GM12865 (cell line): ENCODE results near the gene FGF1.

Experiments used
- DNase-seq: peaks from one replicate; pipeline ENCODE4 v3.0.0; 2010; ENCODE audit warnings: low read depth
- H3K4me3 ChIP-seq: 2 replicates; pipeline ENCODE4 v1.5.1; 2011; ENCODE audit warnings: mild to moderate bottlenecking, low read depth, low read length, control low read depth
- TF ChIP-seq, protein P1 (sequence below): IDR thresholded peaks from 2 replicates; pipeline ENCODE4 v1.5.1; 2011; ENCODE audit warnings: low read length, control low read depth, low read depth, inconsistent platforms; ENCODE audit not compliant: insufficient read depth; ENCODE audit errors: missing control alignments

Gene FGF1

DNA sequence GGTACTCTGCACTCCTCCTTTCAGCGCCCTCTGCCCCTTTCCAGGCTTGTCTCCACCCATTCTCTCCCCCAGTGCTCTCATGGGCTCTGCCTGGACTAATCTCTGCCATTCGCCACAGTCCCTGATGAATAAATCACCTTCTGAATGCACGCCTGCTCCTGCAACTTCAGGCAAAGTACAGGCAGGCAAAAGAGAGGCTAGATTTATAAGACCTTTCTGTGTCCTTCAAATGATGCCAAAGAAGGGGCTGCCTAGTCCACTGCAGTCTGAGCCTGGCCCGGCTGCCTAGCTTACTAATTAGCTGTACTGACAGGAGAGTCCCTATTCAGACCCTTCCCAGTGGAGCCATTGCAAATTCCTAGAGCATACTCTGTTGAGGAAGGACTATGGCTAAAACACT is 7.4 kb downstream of the FGF1 start:
- DNase-seq, result no peak
- H3K4me3 ChIP-seq, result no peak overlapping the region
- TF ChIP-seq, protein P1, sequence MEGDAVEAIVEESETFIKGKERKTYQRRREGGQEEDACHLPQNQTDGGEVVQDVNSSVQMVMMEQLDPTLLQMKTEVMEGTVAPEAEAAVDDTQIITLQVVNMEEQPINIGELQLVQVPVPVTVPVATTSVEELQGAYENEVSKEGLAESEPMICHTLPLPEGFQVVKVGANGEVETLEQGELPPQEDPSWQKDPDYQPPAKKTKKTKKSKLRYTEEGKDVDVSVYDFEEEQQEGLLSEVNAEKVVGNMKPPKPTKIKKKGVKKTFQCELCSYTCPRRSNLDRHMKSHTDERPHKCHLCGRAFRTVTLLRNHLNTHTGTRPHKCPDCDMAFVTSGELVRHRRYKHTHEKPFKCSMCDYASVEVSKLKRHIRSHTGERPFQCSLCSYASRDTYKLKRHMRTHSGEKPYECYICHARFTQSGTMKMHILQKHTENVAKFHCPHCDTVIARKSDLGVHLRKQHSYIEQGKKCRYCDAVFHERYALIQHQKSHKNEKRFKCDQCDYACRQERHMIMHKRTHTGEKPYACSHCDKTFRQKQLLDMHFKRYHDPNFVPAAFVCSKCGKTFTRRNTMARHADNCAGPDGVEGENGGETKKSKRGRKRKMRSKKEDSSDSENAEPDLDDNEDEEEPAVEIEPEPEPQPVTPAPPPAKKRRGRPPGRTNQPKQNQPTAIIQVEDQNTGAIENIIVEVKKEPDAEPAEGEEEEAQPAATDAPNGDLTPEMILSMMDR, result no peak

- DNase-seq, result no peak
- TF ChIP-seq, protein P1, result no peak
- no peak overlapping the region for H3K4me3 ChIP-seq
Measured at GRCh38 chr5:142677198-142677597, 8.7 kb downstream of the FGF1 start.

- TF ChIP-seq, protein P1, result no peak
- no peak overlapping the region for H3K4me3 ChIP-seq
- no peak for DNase-seq
Measured at GRCh38 chr5:142676318-142676717, 9.6 kb downstream of the FGF1 start.

- no peak for DNase-seq
- TF ChIP-seq, protein P1, result no peak
- no peak overlapping the region for H3K4me3 ChIP-seq
Measured at GRCh38 chr5:142674531-142675469, 11.1 kb downstream of the FGF1 start.

- DNase-seq, result no peak
- H3K4me3 ChIP-seq, result no peak overlapping the region
- TF ChIP-seq, protein P1, result no peak
Measured at GRCh38 chr5:142671801-142672200, 14.1 kb downstream of the FGF1 start.

DNA sequence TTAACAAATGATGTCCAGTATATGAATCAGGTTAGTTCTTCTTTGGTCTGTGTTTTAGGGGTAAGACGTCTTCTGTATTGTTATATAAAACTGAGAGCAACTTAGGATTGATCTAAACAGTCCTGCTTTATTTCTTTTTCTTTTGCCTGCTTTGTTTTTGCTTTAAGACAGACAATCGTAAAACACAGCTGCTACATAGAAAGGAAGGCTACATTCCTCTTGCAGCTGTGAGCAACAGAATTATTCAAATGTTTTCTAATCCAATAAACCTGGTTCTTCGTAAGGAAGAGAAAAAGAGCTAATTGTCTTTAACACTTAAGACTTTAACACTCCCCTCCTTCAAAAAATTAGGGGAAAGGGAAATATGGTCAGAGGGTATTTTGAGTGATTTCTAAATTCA is 14.6 kb downstream of the FGF1 start:
- no peak overlapping the region for H3K4me3 ChIP-seq
- TF ChIP-seq, protein P1, result no peak
- DNase-seq, result no peak

DNA sequence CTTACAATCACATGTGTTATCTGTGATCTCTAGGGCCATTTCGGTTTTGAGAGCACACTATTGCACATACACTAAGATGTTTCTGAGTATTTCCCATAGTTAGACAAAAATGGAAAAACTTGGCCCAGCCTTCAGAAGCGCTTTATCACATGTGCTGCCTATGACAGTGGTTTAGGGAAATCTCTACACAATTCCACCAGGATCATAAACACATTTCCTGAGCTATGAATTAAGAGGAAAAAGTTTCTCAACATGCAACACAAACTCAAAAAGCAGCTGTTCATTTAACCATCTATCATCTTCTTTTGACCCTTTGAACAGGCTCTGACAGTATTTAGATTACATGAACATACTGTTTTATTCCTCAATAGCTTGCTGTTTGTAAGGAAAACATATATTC is 15.1 kb downstream of the FGF1 start:
- DNase-seq, result no peak
- no peak overlapping the region for H3K4me3 ChIP-seq
- TF ChIP-seq, protein P1, result no peak
